Stimulated activated effector memory CD8-positive, alpha-beta T cell treated with anti-CD3 and anti-CD28 coated beads, Interleukin-12 subunit alpha, Interleukin-12 subunit beta, amount 100 ng/mL, for 72 hours (primary cell): Measurements from ENCODE around the gene ANKRD40.
"Not testable (repeated sequence)": the region's sequence is repeated elsewhere in the genome, so short reads cannot be mapped to it uniquely, and the experiment has no call there.

Experiments
- ATAC-seq: fragments of 150-1000 bp; cut with Tn5 transposase; 2 replicates; pipeline ENCODE4 v1.10.0; 2021
- DNase-seq, 2 donors: peaks; one replicate each; pipeline ENCODE4 v3.0.0; 2021 to 2022; ENCODE audit warnings: low spot score in 2 of 2
- H3K27ac Mint-ChIP-seq: one replicate; pipeline ENCODE4 v1.8.0; 2022; ENCODE audit warnings: mild to moderate bottlenecking, mixed read lengths
- H3K36me3 Mint-ChIP-seq: one replicate; pipeline ENCODE4 v1.8.0; 2022; ENCODE audit warnings: mild to moderate bottlenecking, mixed read lengths
- H3K4me1 Mint-ChIP-seq: one replicate; pipeline ENCODE4 v1.8.0; 2022; ENCODE audit warnings: mixed read lengths
- H3K4me3 Mint-ChIP-seq: one replicate; pipeline ENCODE4 v1.8.0; 2022; ENCODE audit warnings: mild to moderate bottlenecking, mixed read lengths
- H3K9me3 Mint-ChIP-seq: one replicate; pipeline ENCODE4 v1.8.0; 2022; ENCODE audit warnings: mixed read lengths

Gene ANKRD40

DNA sequence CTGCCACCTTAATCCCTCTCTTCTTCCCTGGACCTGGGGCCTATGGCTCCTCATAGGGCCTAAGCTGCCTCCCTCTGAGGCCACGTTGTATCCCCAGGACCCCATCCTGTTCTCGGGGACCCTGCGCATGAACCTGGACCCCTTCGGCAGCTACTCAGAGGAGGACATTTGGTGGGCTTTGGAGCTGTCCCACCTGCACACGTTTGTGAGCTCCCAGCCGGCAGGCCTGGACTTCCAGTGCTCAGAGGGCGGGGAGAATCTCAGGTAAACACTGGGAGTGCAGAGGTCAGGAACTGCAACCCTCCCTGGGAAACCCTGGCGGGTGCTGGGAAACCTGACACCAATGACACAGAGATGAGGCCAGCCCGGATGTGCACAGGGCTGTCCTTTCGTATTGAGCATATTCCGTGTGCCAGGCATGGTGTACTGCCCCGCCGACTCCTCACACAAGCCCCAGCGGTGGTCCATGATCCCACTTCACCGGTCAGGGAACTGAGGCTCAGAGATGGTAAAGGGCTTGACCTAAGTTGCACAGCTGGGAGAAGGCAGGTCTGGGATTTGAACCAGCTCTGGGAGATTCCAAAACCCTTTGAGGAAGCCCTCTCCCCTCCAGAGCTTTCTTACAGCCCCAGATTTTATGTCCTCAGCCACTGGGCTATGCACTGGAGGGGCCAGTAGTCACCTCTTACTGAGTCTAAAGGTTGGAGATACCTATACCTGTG lies 22.9 kb downstream of the ANKRD40 start:
- Mint-ChIP-seq H3K9me3 (no peaks in the 10 kb centered on the region), H3K27ac (no peak overlapping the region)
- no peak for ATAC-seq

DNA sequence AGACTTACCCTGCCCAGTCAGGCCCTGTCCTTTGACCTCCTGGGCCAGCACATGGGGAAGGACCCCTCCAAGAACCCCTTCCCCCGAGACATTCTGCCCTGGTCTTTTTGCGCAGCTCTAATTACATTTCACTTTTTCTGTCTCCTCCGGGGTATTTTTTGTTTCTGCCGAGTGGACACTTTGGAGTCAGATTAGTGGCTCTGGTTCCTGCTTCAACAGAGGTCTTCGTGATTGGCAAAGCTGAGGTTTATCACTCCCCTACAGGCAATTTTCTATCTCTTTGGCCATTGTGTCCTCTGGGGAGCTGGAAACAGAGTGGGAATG lies 23.5 kb downstream of the ANKRD40 start:
- H3K36me3 Mint-ChIP-seq, result no peaks in the 10 kb centered on the region
- H3K4me1 Mint-ChIP-seq, result peaks cover 9% of the 10 kb centered on the region
- no peaks in the 10 kb centered on the region for H3K9me3 Mint-ChIP-seq
- H3K4me3 Mint-ChIP-seq, result no peak overlapping the region
- DNase-seq (no peak), ATAC-seq (no peak)
- no peak overlapping the region for H3K27ac Mint-ChIP-seq

More for the DNA sequence above, 22.9 kb downstream of the ANKRD40 start:
- Mint-ChIP-seq H3K36me3 (no peaks in the 10 kb centered on the region), H3K4me3 (no peak overlapping the region), H3K4me1 (peaks cover 9% of the 10 kb centered on the region)
- no peak for DNase-seq

DNA sequence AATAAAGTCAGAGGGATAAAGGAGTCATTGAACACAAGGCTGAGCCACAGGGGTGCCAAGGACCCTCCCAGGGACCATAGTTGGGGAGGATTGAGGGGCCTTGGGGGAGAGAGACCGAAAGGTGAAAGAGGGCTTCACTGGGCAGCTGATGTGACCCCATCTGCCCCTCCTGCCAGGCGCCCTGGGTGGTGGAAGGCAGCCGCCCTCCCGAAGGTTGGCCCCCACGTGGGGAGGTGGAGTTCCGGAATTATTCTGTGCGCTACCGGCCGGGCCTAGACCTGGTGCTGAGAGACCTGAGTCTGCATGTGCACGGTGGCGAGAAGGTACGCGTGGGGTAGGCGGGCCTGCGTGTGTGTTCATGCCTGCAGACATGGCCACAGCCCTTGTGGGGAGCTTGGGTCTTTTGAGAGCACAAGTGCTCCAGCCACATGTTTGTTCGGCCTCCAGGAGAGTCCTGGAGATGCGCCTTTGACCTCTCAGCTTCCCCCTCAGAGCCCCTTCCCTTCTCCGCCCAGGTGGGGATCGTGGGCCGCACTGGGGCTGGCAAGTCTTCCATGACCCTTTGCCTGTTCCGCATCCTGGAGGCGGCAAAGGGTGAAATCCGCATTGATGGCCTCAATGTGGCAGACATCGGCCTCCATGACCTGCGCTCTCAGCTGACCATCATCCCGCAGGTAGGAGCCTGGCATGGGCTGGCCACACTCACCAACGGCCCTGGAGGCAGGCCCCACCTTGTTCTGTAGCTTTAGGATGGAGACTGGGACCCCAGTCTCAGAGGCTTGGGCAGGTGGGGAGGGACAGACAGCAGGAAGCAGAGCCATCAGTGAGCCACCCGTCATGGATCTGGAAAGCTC lies 24.1 kb downstream of the ANKRD40 start:
- no peak overlapping the region for H3K4me3 Mint-ChIP-seq
- H3K9me3 Mint-ChIP-seq, result no peaks in the 10 kb centered on the region
- H3K27ac Mint-ChIP-seq, result no peak overlapping the region
- H3K36me3 Mint-ChIP-seq, result no peaks in the 10 kb centered on the region
- peaks cover 9% of the 10 kb centered on the region for H3K4me1 Mint-ChIP-seq
- ATAC-seq (no peak), DNase-seq (no peak)

DNA sequence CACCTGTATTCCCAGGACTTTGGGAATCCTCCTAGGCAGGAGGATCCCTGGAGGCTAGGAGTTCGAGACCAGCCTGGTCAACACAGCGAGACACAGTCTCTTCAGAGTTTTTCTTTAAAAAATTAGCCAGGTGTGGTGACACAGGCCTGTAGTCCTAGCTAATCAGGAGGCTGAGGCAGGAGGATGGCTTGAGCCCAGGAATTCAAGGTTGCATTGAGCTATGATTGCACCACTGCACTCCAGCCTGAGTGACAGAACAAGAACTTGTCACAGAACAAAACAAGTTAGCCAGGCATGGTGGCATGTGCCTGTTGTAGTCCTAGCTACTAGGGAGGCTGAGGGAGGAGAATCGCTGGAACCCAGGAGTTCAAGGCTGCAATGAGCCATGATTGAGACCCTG lies 24.8 kb downstream of the ANKRD40 start:
- no peak overlapping the region for H3K4me3 Mint-ChIP-seq
- H3K36me3 Mint-ChIP-seq, result no peaks in the 10 kb centered on the region
- peaks cover 9% of the 10 kb centered on the region for H3K4me1 Mint-ChIP-seq
- H3K9me3 Mint-ChIP-seq, result no peaks in the 10 kb centered on the region
- no peak overlapping the region for H3K27ac Mint-ChIP-seq
- no peak for DNase-seq
- ATAC-seq, result no peak

DNA sequence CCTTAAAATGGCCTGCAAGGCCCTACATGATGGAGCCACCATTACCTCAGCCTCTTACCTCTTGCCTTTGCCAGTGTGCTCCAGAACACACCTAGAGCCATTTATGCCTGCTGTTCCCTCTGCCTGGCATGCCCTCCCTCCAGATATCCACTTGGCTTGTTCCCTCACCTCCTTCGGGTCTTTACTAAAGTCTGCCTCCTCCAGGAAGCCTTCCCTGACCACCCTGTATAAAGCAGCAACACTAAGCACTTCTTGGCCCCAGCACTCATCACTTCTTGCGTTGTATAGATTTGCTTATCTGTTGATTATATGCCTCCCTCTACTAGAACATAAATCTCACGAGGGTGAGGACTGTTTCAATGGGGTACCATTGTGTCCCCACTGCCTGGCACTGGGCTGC lies 25.3 kb downstream of the ANKRD40 start:
- Mint-ChIP-seq H3K4me3 (no peak overlapping the region), H3K9me3 (no peaks in the 10 kb centered on the region), H3K4me1 (peaks cover 9% of the 10 kb centered on the region), H3K36me3 (no peaks in the 10 kb centered on the region), H3K27ac (no peak overlapping the region)
- DNase-seq (no peak), ATAC-seq (no peak)

DNA sequence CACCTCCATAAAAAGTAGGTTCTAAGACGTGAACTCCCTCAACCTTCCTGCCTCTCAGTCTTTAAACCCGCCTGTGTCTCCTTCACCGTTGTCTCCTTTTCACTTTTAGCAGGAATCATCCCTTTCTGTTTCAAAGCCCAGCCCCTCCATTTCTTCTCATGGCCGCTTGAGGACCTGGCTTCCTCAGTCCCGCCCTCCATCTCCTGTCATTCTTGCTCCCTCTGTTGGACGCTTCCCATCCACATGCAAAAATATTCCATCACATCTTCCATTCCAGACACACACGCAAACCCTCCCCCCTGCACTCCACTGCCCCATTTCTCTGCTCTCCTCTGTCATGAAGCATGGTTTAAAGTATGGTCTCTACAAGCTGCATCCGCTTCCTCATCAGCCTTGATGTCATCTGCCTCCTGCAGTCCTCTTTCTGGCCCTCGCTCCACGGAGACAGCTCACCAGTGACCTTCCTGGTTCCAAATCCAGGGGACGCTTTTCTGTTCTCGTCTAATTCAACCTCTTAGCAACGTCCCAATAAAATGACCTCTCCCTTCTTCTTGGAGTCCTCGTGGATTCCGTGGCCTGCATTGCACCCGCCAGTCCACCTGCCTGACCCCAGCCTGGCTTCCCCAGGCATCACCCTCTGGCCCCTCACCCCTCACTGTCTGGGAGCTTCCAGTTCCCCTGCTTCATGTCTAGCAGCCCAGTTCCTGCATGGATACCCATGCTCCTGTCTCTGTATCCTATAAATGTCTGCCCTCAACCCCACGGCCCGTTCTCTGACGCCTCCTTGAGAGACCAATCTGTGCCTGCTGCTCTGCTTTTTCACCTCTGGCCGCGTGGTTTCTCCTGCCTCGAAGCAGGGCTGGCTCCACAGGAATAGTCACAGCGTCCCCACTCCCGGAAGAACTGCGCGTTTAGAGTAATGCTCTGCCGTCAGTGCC lies 26.2 kb downstream of the ANKRD40 start:
- H3K4me1 Mint-ChIP-seq, result peaks cover 9% of the 10 kb centered on the region

DNA sequence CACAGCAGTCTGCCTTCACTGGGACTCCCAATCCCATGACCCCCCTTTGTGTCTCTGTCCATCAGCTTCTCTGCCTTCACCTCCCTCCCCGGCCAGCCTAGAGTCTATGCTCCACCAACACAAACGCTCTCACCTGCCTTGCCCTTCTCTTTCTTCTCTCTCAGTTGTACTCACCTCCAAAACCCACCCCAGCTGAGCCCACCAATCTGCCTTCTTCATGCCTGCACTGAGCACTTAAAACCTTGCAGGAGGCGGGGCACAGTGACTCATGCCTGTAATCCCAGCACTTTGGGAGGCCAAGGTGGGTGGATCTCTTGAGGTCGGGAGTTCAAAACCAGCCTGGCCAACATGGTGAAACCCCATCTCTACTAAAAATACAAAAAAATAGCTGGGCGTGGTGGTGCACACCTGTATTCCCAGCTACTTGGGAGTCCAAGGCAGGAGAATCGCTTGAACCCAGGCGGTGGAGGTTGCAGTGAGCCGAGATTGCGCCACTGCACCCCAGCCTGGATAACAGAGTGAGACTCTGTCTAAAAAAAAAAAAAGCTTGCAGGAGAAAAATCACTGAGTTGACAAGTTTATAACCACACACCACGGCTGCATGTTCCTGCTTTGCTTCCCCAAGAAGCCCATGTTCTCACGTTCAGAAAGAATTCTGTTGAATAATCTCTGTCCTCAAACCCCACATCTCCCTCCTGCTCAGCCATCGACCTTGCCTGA lies 27.0 kb downstream of the ANKRD40 start:
- not testable (repeated sequence) for H3K4me1 Mint-ChIP-seq, H3K27ac Mint-ChIP-seq, DNase-seq, ATAC-seq, H3K4me3 Mint-ChIP-seq, H3K36me3 Mint-ChIP-seq, H3K9me3 Mint-ChIP-seq

More for the DNA sequence above, 26.2 kb downstream of the ANKRD40 start:
- no peak overlapping the region for H3K27ac Mint-ChIP-seq
- no peak overlapping the region for H3K4me3 Mint-ChIP-seq
- no peak for DNase-seq
- no peak for ATAC-seq
- no peaks in the 10 kb centered on the region for H3K9me3 Mint-ChIP-seq
- no peaks in the 10 kb centered on the region for H3K36me3 Mint-ChIP-seq

DNA sequence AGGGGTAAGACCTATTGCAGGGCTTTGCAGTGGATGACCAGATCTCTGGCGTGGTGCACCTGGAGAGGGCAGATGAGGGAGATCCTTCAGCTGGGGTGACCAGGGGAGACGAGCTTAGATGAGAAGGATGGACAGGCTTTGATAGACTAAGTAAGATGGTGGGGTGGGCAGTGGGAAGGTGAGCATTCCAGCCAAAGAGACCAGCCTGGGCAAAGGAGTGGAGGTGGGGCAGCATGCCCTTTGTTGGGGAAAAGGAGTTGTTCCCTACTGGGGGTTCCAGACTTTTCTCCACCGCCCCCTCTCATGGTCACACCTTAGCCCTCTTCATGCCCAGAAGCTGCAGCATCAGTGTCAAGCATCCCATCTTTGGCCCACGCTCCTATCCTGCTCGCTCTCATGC lies 27.6 kb downstream of the ANKRD40 start:
- Mint-ChIP-seq H3K36me3 (no peaks in the 10 kb centered on the region), H3K4me1 (peaks cover 9% of the 10 kb centered on the region), H3K4me3 (no peak overlapping the region), H3K9me3 (no peaks in the 10 kb centered on the region), H3K27ac (no peak overlapping the region)
- DNase-seq (no peak), ATAC-seq (no peak)

DNA sequence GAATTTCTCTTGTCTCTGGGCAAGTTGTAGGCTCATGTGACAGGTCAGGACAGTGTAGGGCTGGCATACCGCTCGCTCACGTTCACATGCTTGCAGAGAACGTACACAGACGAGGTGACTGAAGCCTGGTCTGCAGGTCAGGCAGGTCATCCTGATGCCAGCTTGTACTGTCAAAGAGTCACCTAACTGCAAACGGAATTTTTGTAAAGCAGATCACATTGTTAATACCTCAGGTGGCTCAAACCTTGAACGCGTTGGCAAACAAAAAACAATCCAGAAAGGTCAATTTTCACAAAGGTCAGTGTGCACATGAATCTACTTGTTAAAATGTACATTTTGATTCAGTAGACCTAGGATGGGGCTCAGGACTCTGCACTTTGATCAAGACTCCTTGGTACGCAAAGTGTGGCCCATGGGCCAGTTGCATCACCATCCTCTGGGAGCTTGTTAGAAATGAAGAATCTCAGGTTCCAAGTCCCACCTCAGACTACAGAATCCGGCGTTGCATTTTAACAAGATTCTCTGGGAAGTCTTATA lies 28.6 kb downstream of the ANKRD40 start:
- no peak for ATAC-seq
- no peak overlapping the region for H3K4me3 Mint-ChIP-seq
- H3K36me3 Mint-ChIP-seq, result no peaks in the 10 kb centered on the region

DNA sequence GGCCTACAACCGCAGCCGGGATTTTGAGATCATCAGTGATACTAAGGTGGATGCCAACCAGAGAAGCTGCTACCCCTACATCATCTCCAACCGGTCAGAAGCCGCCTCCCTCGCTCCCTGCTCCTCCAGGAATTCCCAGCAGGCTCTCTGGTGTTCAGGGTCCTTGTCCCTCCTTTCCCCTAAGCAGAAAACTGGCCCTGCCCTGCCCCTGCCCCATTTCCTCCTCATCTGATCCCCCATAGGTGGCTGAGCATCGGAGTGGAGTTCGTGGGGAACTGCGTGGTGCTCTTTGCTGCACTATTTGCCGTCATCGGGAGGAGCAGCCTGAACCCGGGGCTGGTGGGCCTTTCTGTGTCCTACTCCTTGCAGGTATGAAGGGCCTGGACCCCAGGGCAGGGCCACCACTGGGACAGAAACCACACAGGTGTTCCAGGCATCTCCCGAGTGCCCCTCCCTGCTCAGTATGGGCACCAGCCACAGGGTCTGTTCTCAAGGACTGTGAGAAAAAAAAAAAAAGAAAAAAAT lies 29.8 kb downstream of the ANKRD40 start:
- ATAC-seq, result no peak
- no peaks in the 10 kb centered on the region for H3K36me3 Mint-ChIP-seq
- H3K4me1 Mint-ChIP-seq, result peaks cover 9% of the 10 kb centered on the region
- H3K4me3 Mint-ChIP-seq, result no peak overlapping the region
- no peak for DNase-seq
- no peak overlapping the region for H3K27ac Mint-ChIP-seq
- H3K9me3 Mint-ChIP-seq, result no peaks in the 10 kb centered on the region

More for the DNA sequence above, 28.6 kb downstream of the ANKRD40 start:
- DNase-seq, result no peak
- H3K9me3 Mint-ChIP-seq, result no peaks in the 10 kb centered on the region
- H3K27ac Mint-ChIP-seq, result no peak overlapping the region
- H3K4me1 Mint-ChIP-seq, result peaks cover 9% of the 10 kb centered on the region

DNA sequence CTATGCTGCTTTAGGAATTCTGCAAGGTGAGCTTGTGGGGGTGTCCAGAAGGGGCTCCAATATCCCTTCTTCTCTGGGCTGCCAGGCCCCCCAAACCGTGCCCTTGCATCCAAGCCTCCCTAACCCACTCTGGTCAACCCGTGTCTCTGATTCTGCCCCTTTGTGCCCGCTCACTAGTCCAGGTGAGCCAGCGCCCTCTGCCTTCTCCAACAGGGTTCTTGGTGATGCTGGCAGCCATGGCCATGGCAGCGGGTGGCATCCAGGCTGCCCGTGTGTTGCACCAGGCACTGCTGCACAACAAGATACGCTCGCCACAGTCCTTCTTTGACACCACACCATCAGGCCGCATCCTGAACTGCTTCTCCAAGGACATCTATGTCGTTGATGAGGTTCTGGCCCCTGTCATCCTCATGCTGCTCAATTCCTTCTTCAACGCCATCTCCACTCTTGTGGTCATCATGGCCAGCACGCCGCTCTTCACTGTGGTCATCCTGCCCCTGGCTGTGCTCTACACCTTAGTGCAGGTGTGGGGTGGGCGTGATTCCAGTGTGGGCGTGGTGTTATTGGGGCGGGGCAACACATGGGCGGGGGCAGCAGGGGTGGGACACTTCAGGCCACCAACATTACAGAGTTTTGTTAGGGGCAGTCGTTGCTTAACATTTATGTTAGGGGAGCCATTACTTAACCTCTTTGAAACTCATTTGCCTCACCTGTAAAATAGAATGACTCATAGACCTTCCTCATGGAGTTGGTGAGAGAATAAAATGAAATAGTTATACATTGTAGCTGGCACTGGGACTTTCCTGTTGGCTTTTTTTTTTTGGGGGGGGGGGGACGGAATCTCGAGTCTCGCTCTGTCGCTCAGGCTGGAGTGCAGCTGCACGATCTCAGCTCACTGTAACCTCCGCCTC lies 31.4 kb downstream of the ANKRD40 start:
- ATAC-seq (no peak), DNase-seq (no peak)
- no peaks in the 10 kb centered on the region for H3K36me3 Mint-ChIP-seq
- no peak overlapping the region for H3K27ac Mint-ChIP-seq
- no peaks in the 10 kb centered on the region for H3K9me3 Mint-ChIP-seq
- H3K4me1 Mint-ChIP-seq, result peaks cover 4% of the 10 kb centered on the region
- H3K4me3 Mint-ChIP-seq, result no peak overlapping the region

DNA sequence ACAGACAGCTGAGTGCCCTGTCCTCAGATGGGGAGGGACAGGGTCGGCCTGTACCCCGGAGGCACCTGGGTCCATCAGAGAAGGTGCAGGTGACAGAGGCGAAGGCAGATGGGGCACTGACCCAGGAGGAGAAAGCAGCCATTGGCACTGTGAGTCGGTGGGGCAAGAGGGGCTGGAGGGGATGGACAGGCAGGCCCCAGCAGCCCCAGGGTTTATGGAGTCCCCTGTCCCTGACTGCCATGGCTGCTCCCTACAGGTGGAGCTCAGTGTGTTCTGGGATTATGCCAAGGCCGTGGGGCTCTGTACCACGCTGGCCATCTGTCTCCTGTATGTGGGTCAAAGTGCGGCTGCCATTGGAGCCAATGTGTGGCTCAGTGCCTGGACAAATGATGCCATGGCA lies 32.1 kb downstream of the ANKRD40 start:
- H3K4me1 Mint-ChIP-seq, result no peaks in the 10 kb centered on the region
- no peak overlapping the region for H3K4me3 Mint-ChIP-seq
- H3K36me3 Mint-ChIP-seq, result no peaks in the 10 kb centered on the region
- H3K9me3 Mint-ChIP-seq, result no peaks in the 10 kb centered on the region
- ATAC-seq (no peak), DNase-seq (no peak)
- no peak overlapping the region for H3K27ac Mint-ChIP-seq

DNA sequence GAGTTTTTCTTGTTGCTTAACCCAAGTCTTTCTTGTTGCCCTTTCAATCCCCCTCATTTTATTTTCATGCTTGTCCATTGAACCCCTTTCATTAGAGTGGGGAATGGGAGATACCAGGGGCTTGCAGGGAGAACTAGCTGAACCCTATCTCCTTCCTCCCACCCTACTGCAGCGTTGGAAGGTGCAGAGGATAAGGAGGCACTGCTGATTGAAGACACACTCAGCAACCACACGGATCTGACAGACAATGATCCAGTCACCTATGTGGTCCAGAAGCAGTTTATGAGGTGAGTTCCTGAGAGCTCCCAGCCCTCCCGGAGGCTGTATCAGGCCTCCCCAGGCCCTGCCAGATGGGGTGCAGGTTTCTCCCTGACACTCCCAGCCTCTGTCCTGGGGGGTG lies 32.5 kb downstream of the ANKRD40 start:
- ATAC-seq (no peak), DNase-seq (no peak)
- peak overlapping the region; percentile 58 for H3K27ac Mint-ChIP-seq
- no peak overlapping the region for H3K4me3 Mint-ChIP-seq
- H3K4me1 Mint-ChIP-seq, result no peaks in the 10 kb centered on the region
- no peaks in the 10 kb centered on the region for H3K9me3 Mint-ChIP-seq
- no peaks in the 10 kb centered on the region for H3K36me3 Mint-ChIP-seq
